Mucosa of rectum (tissue), 2 donors: Measurements from ENCODE around the gene SETD5.
A peak's percentile ranks its signal among the peaks of the same experiment; 100 is the strongest.

Source experiments
- H3K27ac ChIP-seq, 2 donors: one replicate each; pipeline ENCODE4 v1.7.0; 2013; ENCODE audit warnings: inconsistent platforms in 2 of 2, low read depth in 2 of 2, low read length in 2 of 2
- H3K27me3 ChIP-seq, 2 donors: one replicate each; pipeline ENCODE4 v1.7.0; 2013; ENCODE audit warnings: low read length in 2 of 2; ENCODE audit not compliant: control insufficient read depth in 2 of 2, insufficient read depth in 2 of 2
- H3K36me3 ChIP-seq, 2 donors: one replicate each; pipeline ENCODE4 v1.7.0; 2013; ENCODE audit warnings: low read length in 2 of 2; ENCODE audit not compliant: control insufficient read depth in 2 of 2, insufficient read depth in 2 of 2
- H3K4me1 ChIP-seq, 2 donors: one replicate each; pipeline ENCODE4 v1.7.0; 2013; ENCODE audit warnings: low read length in 2 of 2, mild to moderate bottlenecking in 1 of 2; ENCODE audit not compliant: control insufficient read depth in 2 of 2, insufficient read depth in 2 of 2
- H3K4me3 ChIP-seq, 2 donors: one replicate each; pipeline ENCODE4 v1.7.0; 2013; ENCODE audit warnings: low read length in 2 of 2
- H3K9ac ChIP-seq, 2 donors: one replicate each; pipeline ENCODE4 v1.7.0; 2013; ENCODE audit warnings: low read length in 2 of 2, low read depth in 1 of 2, mild to moderate bottlenecking in 1 of 2
- H3K9me3 ChIP-seq, 2 donors: one replicate each; pipeline ENCODE4 v1.7.0; 2013; ENCODE audit warnings: low read length in 2 of 2; ENCODE audit not compliant: control insufficient read depth in 2 of 2
- donor health status: healthy.
- donor health status: Normal muscosa, but diverticular disease.

Gene SETD5

DNA sequence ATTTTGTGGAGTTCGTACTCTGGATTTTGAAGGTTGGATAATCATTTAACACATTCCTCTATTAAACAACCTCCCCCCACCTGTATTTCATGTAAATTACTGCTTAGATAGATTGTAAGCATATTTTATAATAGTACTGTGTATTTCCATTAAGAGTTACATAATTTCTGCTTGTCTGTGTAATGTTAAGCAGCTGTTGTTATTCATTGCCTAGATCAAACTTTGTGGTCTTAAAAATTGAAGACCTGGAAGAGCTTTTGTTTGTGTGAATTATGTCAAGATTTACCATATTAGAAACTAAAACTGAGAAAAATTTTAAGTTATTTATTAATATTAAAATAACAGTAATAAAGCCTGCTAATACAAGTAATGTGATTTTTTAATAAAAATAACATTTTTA lies 11.1 kb downstream of the SETD5 start:
- no peak overlapping the region for H3K9ac ChIP-seq
- H3K36me3 ChIP-seq = no peaks in the 10 kb centered on the region
- peaks cover 1 to 5% of the 10 kb centered on the region in 2 donors for H3K4me1 ChIP-seq
- no peak overlapping the region for H3K4me3 ChIP-seq
- no peak overlapping the region for H3K27ac ChIP-seq
- no peaks in the 10 kb centered on the region for H3K27me3 ChIP-seq
- no peaks in the 10 kb centered on the region for H3K9me3 ChIP-seq

DNA sequence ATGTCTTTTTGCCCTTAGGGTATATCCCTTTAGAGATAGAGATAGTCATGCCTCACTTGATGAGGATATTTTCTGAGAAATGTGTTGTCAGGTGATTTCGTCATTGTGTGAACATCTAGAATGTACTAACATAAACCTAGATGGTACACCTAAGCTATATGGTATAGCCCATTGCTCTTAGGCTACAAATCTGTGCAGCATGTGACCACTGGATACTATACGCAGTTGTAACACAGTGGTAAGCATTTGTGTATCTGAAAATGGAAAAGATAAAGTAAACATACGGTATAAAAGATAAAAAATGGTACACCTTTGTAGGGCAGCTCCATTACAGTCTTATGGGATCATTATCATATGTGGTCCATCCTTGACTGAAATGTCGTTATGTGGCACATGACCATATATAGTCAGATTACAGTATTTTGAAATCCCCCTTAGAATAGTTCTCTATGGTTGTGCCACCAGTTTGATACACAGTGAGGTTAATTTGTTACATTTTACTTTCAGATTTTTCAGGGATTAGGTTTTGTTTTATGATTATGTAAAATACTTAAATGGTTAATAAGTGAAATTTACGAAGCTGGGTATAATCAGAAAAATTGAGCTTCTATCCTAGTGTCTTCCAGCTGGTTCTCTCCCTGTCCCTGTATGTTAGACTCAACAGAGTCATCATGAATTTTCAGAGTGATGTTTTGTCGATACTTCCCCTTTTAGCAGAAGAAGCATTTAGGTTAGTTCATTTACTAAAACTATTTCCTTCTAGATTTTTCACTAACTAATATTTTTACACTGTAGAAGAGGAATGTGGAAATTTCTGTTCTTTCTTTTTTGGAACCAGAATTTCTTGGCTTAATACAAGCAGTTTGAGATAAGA lies 12.8 kb downstream of the SETD5 start:
- no peak overlapping the region for H3K27ac ChIP-seq

DNA sequence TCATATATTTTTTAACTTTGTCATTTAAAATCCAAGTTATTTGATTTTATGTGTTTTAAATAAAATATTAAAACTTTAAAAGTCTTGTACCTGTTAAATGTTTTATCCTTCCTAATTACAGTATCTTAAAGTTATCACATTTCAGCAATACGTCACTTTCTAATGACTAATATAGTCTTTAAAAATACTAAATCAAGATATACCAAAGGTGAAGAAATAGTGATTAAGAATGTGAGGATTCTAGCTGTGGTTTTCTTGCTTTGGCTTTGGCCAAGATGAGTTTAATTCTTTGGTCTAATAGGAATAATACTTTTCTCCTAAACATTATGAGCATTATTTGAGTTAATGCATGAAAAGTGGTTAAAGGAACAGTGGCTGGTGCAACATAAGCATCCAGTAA lies 13.9 kb downstream of the SETD5 start:
- no peak overlapping the region for H3K27ac ChIP-seq
- H3K4me1 ChIP-seq = peaks cover 0 to 3% of the 10 kb centered on the region in 2 donors
- no peak overlapping the region for H3K9ac ChIP-seq
- no peaks in the 10 kb centered on the region for H3K9me3 ChIP-seq
- H3K36me3 ChIP-seq = peaks cover 0 to 5% of the 10 kb centered on the region in 2 donors
- H3K27me3 ChIP-seq = no peaks in the 10 kb centered on the region
- H3K4me3 ChIP-seq = no peak overlapping the region

More for the DNA sequence above, 12.8 kb downstream of the SETD5 start:
- H3K9me3 ChIP-seq = no peaks in the 10 kb centered on the region
- no peak overlapping the region for H3K9ac ChIP-seq
- no peaks in the 10 kb centered on the region for H3K27me3 ChIP-seq
- peaks cover 0 to 3% of the 10 kb centered on the region in 2 donors for H3K4me1 ChIP-seq
- no peak overlapping the region for H3K4me3 ChIP-seq
- H3K36me3 ChIP-seq = no peaks in the 10 kb centered on the region

DNA sequence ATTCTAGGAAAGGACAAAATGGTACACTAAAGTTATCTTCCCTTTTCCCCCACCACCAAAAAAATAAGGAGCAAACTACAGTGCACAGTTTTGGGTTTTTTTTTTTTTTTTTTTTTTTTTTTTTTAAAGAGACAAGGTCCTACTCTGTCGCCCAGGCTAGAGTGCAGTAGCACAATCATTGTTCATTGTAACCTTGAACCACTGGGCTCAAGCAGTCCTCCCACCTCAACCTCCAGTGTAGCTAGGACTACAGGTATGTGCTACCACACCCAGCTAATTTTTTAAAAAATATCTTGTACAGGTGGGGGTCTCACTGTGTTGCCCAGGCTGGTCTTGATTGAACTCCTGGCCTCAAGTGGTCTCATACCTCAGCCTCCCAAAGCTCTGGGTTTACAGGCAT lies 14.9 kb downstream of the SETD5 start:
- peaks cover 0 to 8% of the 10 kb centered on the region in 2 donors for H3K36me3 ChIP-seq
- H3K27ac ChIP-seq = no peak overlapping the region
- H3K27me3 ChIP-seq = no peaks in the 10 kb centered on the region
- H3K4me1 ChIP-seq = peaks cover 0 to 3% of the 10 kb centered on the region in 2 donors
- H3K4me3 ChIP-seq = no peak overlapping the region
- H3K9me3 ChIP-seq = no peaks in the 10 kb centered on the region
- no peak overlapping the region for H3K9ac ChIP-seq

DNA sequence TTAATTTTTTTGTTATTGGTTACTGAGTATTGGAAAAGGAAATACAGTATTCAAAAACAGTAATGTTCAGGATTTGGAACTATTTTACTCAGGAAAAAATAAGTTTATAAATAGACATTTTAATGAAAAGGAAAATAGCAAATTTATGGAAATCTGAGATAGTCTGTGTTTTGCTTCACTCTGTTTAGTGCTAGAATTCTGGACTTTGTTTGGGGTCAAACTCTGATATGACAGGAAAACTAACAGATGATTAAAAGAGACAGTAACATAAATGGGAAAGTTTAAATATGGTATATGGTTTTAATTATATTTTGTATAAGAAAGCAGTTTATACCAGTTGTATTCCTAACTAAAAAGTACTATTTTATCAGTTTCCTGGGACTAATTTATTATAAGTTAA lies 17.4 kb downstream of the SETD5 start:
- Histone ChIP-seq H3K9ac (no peak overlapping the region), H3K36me3 (peaks cover 0 to 8% of the 10 kb centered on the region in 2 donors), H3K27ac (no peak overlapping the region), H3K4me1 (peaks cover 0 to 3% of the 10 kb centered on the region in 2 donors), H3K4me3 (no peak overlapping the region), H3K9me3 (no peaks in the 10 kb centered on the region), H3K27me3 (no peaks in the 10 kb centered on the region)

GRCh38 chr3:9415485-9416138 lies 18.2 kb downstream of the SETD5 start:
- Histone ChIP-seq H3K9ac (no peak overlapping the region), H3K9me3 (no peaks in the 10 kb centered on the region), H3K36me3 (peaks cover 0 to 8% of the 10 kb centered on the region in 2 donors), H3K27ac (no peak overlapping the region), H3K4me3 (no peak overlapping the region), H3K27me3 (no peaks in the 10 kb centered on the region), H3K4me1 (peaks cover 0 to 3% of the 10 kb centered on the region in 2 donors)

GRCh38 chr3:9416139-9416780 lies 18.8 kb downstream of the SETD5 start:
- peaks cover 0 to 8% of the 10 kb centered on the region in 2 donors for H3K36me3 ChIP-seq
- no peaks in the 10 kb centered on the region for H3K9me3 ChIP-seq
- H3K27ac ChIP-seq = no peak overlapping the region
- no peak overlapping the region for H3K4me3 ChIP-seq
- H3K27me3 ChIP-seq = no peaks in the 10 kb centered on the region
- H3K4me1 ChIP-seq = peaks cover 0 to 3% of the 10 kb centered on the region in 2 donors
- no peak overlapping the region for H3K9ac ChIP-seq

- peaks cover 20 to 22% of the 10 kb centered on the region in 2 donors for H3K4me1 ChIP-seq
- no peaks in the 10 kb centered on the region for H3K9me3 ChIP-seq
- H3K27ac ChIP-seq = no peak overlapping the region
- no peaks in the 10 kb centered on the region for H3K27me3 ChIP-seq
- H3K36me3 ChIP-seq = peaks cover 0 to 3% of the 10 kb centered on the region in 2 donors
- no peak overlapping the region for H3K9ac ChIP-seq
- H3K4me3 ChIP-seq = no peak overlapping the region
Observed at GRCh38 chr3:9420850-9421549, 23.6 kb downstream of the SETD5 start.

GRCh38 chr3:9422712-9423424 lies 25.5 kb downstream of the SETD5 start:
- Histone ChIP-seq H3K9ac (peak overlapping the region; percentile 48 to 50), H3K9me3 (no peaks in the 10 kb centered on the region), H3K27me3 (no peaks in the 10 kb centered on the region), H3K4me1 (peaks cover 20 to 22% of the 10 kb centered on the region in 2 donors), H3K27ac (peak overlapping the region; percentile 86 to 92), H3K4me3 (peak overlapping the region in 1 of 2 donors; percentile 22), H3K36me3 (peaks cover 9 to 13% of the 10 kb centered on the region in 2 donors)
